Measurements from ENCODE around the gene CREB3L4. TPM values are rescaled to one million over a fixed set of nuclear protein-coding genes. Genes with fewer than 3 reads are reported as not detected.

The CREB3L4 gene
- total RNA-seq, 1 donor from 2014 or later: 4.9 TPM

GRCh38 chr1:153954826-153955225 lies 12.9 kb upstream of the CREB3L4 start:
- intact Hi-C loops (cut with DNase I): loop anchor here (5.0 kb wide), 1 partner anchor 158 kb away; no protein-coding TSS in a partner anchor
- no peak for ATAC-seq
- no peak for DNase-seq (ENCODE audit: missing footprints)

DNA sequence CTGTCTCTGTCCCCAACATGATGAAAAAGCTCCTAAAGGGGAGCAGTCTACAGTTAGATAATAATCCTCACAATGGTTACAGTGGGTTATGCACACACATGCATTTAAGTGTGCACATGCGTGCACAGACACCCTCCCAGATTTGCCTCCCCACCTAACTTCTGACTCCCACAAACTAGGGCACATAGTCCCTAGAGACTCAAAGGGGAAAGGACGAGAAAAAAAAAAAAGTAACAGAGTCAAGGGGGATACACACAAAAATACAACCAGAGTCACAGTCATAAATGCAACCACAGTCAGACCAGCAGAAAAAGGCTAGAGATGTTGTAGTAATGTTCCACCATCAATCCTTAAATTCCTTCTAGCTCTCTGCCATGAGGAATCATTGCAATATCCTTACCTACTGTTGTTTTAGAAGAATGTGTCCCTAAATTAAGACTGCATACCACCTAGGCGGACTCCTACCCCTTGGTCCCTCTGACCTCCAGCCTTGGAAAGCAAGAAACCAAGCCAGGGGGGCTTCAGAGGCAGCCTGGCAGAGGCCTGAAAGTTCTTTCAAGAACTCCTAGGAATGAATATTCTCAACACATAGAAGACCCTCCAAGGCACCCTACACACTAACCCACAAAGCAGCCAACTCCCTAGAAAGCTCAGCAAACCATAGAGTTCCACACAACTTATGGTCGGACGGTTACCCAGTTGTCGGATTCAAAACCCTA lies 10.5 kb upstream of the CREB3L4 start:
- peak; percentile 11 for DNase-seq (ENCODE audit: missing footprints)
- no peak for ATAC-seq
- intact Hi-C loops (cut with DNase I): loop anchor here (5.0 kb wide), 1 partner anchor 160 kb away; no protein-coding TSS in a partner anchor

DNA sequence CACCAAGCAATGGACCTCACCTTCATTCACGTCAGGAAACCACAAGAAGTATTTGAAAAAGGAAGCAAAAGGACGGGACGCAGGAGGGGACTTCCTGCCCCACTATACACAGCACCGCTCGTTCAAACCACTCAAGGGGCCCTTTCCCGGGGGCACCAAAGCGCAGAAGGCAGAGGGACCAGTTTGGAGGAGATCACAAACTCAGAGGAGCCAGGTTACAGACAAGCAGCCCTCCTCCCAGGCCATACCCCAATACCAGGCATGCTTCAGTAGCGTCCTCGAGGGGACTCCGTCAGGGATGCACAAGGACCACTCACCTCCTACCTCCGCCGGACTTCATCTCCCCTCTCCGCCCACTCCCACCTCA lies 10.0 kb upstream of the CREB3L4 start:
- DNase-seq (ENCODE audit: missing footprints) (no peak), ATAC-seq (no peak)
- intact Hi-C loops (cut with DNase I): loop anchor here (5.0 kb wide), 1 partner anchor 160 kb away; no protein-coding TSS in a partner anchor

DNA sequence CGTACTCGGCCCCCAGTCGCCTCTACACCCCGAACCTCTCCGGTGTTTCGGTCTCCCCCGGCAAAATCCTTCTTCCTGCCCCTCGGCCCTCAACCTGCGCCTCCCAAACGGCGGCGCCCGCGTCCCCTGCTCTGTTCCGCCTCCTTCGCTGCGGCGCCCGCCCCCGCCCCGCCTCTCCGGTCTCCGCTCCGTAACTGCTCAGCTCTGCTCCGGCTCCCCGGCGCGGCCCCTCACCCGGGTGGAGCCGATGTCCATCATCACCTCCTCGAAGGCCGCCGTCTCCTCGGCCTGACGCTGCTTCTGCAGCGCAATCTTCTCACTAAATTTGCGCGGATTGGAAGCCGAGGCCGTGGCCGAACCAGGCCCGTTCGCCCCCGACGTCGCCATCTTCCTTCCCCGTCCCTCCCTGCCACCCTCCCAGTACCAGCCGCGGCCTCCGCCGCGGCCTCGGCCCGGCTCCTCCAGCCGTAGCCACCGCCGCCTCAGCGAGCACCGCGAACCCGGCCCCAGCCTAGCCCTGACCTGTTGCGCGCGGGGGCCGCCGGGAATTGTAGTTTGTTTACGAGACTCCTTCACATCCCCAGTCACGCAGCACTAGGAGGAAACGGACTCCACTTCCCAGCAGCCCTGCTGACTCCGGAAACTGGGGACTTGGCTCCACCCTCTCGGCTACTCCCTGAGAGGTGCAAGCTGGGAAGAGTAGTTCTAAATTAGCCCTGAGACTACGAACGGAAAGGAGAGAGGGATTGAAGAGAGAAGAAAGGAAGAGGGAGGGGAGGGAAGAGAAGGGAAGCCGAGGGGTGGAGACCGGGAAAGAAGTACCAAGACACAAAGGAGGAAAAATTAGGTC lies 9.4 kb upstream of the CREB3L4 start, which contains the start of gene CRTC2:
TSS of gene CRTC2 (minus strand) at position 502 of the 850 bp plus-strand sequence. CDS start at position 387, 115 bp downstream.
- intact Hi-C loops (cut with DNase I): loop anchor here (5.0 kb wide), 1 partner anchor 161 kb away; no protein-coding TSS in a partner anchor
- ATAC-seq (peak; percentile 91), DNase-seq (ENCODE audit: missing footprints) (peak; percentile 100)

DNA sequence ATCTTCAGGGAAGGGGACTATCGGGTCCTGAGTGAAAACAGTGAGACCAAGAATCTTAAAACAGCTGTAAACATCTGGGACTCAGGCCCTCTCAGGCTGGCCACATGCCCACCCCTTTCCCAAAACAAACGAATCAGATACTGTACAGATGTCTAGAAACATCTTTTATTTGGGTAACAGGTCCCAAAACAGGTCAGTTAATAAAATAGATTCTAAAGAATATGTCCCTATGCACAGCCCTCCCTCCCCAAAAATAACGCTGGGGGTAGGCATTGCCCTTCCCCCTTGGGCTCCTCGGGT lies 8.8 kb upstream of the CREB3L4 start:
- intact Hi-C loops (cut with DNase I): loop anchor here (5.0 kb wide), 1 partner anchor 162 kb away; no protein-coding TSS in a partner anchor
- ATAC-seq: no peak
- DNase-seq (ENCODE audit: missing footprints): no peak

- ATAC-seq (no peak), DNase-seq (ENCODE audit: missing footprints) (no peak)
- intact Hi-C loops (cut with DNase I): loop anchor here (5.0 kb wide), 1 partner anchor 162 kb away; no protein-coding TSS in a partner anchor
These were observed 8.2 kb upstream of the CREB3L4 start for GRCh38 chr1:153959454-153959853.

DNA sequence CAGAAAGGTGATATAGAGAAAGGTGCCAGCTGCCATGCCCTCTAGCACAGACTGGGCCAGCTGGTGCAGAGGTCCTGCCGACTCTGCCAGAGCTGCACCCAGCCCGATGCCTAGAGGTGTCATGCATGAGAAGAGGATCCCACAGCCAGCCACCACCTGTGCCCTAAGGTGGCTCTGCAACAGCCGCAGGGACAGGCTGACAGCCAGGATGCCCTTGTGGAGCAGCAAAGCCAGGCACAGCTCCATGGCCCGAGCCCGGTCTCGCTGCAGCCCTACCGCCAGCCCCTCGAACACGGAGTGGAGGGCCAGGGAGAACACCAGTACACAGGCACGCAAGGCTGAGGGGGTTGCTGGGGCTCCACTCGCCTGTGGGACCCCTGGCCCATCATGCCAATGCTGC lies 7.5 kb upstream of the CREB3L4 start:
- no peak for DNase-seq (ENCODE audit: missing footprints)
- intact Hi-C loops (cut with DNase I): no loop called here
- ATAC-seq: no peak

DNA sequence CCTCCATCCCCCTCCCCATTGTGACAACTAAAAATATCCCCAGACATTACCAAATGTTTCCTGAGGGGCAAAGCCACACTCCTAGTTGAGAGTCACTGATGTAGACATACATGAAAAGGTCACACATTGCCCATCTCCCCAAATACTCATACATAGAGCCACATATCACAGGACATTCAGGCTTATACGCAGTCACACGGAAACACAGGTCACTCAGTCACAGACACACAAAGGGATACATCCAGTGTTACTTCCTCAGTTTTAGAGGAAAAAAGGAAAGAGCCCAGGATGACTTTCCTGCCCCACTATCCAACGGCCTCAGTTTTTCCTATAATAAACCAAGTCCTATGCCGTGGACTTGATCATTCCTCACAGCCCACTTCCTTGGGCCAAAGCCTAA lies 6.3 kb upstream of the CREB3L4 start:
- DNase-seq (ENCODE audit: missing footprints) (no peak), ATAC-seq (no peak)
- intact Hi-C loops (cut with DNase I): no loop called here

DNA sequence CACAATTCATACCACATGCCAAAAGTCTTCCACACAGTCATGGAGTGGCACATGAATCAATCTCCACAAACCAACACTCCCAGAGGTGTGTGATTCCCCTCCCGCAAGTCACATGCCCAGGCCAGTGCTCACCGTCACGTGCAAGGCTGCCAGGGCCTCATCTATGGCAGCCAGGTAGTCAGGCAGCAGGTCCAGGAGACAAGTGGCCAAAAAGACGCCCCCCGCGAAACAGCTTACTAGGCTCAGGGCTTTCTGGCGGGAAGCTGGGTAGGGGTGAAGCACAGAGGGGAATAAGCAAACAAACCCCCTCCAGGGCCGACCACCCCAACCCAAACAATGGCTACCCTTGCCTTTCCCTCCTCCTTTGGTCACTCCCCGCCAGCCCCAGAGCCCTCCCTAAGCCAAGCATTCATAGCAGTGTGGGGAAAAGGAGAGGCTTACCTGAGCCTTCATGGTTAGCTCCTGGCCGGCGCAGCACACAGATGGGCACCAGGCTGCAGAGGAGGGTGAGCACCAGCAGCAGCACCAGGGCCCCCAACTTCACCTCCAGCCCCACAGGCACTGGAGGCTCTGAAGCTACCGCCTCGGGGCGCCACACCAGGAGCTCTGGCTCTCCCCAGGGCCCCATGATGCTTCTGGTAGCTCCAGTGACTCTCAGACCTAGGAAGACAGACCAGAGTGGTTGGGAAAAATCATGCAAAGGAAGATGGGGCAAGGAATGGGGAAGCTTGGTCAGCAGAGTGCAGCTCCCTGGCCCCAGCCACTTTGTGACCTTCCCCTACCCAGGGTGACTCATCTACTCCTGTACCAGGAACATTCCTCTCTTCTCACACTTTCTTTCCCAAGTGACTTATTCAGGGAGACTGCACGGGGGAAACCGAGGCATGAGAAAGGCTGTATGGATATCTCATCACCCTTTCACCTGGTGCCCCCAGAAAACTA lies 5.3 kb upstream of the CREB3L4 start:
- DNase-seq (ENCODE audit: missing footprints) (peak; percentile 75), ATAC-seq (no peak)
- intact Hi-C loops (cut with DNase I): no loop called here

- ATAC-seq (peak; percentile 82), DNase-seq (ENCODE audit: missing footprints) (peak; percentile 99)
- intact Hi-C loops (cut with DNase I): no loop called here
These were observed 4.5 kb upstream of the CREB3L4 start, which contains the start of gene SLC39A1 for GRCh38 chr1:153963030-153963849. TSS of gene SLC39A1 (minus strand) at chr1:153963537. CDS start at chr1:153962715, 822 bp downstream.

- DNase-seq (ENCODE audit: missing footprints): peak; percentile 43
- no peak for ATAC-seq
- intact Hi-C loops (cut with DNase I): no loop called here
These were observed 3.8 kb upstream of the CREB3L4 start for GRCh38 chr1:153963850-153964331.

GRCh38 chr1:153968000-153968363 lies 280 bp downstream of the CREB3L4 start:
- no peak for DNase-seq (ENCODE audit: missing footprints)
- intact Hi-C loops (cut with DNase I): loop anchor here (1.0 kb wide), 1 partner anchor 41 kb away; no protein-coding TSS in a partner anchor

DNA sequence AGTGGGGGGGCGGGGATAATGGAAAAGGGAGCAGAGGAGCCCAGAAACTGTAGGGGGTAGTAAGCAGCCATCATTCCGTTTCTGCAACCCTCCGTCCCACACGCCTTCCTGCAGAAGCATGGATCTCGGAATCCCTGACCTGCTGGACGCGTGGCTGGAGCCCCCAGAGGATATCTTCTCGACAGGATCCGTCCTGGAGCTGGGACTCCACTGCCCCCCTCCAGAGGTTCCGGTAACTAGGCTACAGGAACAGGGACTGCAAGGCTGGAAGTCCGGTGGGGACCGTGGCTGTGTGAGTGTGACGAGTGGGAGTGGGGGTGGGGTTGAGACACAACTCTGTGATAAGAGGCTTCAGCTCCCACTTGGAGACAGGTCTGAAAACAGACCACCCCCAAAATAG lies 706 bp downstream of the CREB3L4 start:
- intact Hi-C loops (cut with DNase I): no loop called here
- DNase-seq (ENCODE audit: missing footprints) (no peak), ATAC-seq (no peak)

More at GRCh38 chr1:153968000-153968363, 280 bp downstream of the CREB3L4 start:
- no peak for ATAC-seq

DNA sequence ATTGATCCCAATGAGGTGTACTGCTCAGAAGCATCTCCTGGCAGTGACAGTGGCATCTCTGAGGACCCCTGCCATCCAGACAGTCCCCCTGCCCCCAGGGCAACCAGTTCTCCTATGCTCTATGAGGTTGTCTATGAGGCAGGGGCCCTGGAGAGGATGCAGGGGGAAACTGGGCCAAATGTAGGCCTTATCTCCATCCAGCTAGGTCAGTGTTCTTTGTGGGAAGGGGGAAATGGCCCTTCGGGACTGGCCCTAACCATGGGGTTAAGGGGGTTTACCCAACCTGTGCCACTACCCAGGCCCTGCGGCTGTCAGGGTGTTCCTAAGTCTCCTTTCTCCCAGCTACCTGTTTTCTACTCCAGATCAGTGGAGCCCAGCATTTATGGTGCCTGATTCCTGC lies 1.3 kb downstream of the CREB3L4 start:
- ATAC-seq: no peak
- DNase-seq (ENCODE audit: missing footprints): no peak
- intact Hi-C loops (cut with DNase I): no loop called here

DNA sequence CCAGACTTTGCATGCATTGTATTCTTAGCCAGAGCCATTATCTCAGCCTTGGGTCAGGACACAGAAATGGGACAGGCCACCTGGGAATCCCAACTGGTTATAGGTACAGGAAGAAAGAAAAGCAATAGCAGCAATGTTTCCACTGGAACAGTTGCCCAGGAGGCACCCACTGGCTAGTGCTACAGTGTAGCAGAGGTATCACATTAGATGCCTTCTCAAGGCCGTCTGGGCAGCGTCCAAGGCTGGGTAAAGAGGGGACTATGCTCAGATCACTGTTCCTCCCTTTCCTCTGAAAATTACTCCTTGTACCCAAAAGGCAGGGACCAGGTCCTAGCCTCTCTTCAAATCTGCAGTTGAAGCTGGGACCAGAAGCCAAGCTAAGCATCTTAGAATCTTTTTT lies 2.6 kb downstream of the CREB3L4 start:
- intact Hi-C loops (cut with DNase I): no loop called here
- DNase-seq (ENCODE audit: missing footprints) (no peak), ATAC-seq (no peak)

DNA sequence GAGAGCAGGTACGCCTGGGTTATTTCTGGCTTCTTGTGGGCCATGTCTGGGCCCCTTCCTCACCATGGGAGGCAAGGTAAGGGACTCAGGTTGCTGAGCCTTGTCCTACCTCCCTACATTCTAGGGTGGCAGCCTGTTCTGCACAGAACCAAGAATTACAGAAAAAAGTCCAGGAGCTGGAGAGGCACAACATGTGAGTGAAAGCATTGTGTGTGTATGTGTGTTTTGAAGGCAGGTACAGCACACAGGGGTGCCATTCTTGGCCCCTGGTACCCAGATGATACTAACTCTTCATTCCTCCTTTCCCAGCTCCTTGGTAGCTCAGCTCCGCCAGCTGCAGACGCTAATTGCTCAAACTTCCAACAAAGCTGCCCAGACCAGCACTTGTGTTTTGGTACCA lies 5.4 kb downstream of the CREB3L4 start:
- ATAC-seq: no peak
- no peak for DNase-seq (ENCODE audit: missing footprints)
- intact Hi-C loops (cut with DNase I): no loop called here

- ATAC-seq (no peak), DNase-seq (ENCODE audit: missing footprints) (no peak)
- intact Hi-C loops (cut with DNase I): no loop called here
These were observed 5.8 kb downstream of the CREB3L4 start for GRCh38 chr1:153973525-153973924.

DNA sequence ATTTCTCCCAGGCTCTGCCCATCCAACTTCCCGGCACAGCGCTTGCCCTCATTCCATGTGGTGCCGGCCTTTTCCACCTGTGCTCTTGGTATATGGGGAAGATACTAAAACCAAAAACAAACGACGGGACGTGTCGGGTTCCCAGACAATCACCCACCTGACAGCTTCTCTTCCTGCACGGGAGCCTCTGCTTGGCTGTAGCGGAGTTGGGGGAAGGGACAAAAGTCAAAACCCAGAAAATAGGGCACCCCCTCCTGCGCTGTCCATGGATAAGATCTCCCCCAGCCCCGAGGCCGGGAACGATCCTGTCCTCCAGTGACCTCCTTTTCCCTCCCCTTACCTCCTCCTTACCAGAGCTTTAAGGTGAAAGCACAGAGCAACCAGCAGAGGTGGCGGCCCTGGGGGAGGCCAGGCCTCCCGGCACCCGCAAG lies 9.1 kb downstream of the CREB3L4 start:
- intact Hi-C loops (cut with DNase I): no loop called here
- DNase-seq (ENCODE audit: missing footprints) (no peak), ATAC-seq (peak; percentile 27)
